H54 (cell line): ENCODE measurements around the gene NDUFAB1.
"Not testable (repeated sequence)": the region's sequence is repeated elsewhere in the genome, so short reads cannot be mapped to it uniquely, and the experiment has no call there.

Source experiments
- DNase-seq: peaks from one replicate; pipeline ENCODE4 v3.0.0; 2011; ENCODE audit warnings: low spot score, mixed read lengths; ENCODE audit not compliant: insufficient read length
- FAIRE-seq: peaks from 3 replicates; lab custom pipeline; 2011; peaks lifted over from hg19 to GRCh38; lab: Jason Lieb, UNC
- POLR2A ChIP-seq: IDR thresholded peaks from 2 replicates; pipeline ENCODE4 v1.6.1; 2011; ENCODE audit warnings: low read depth, mild to moderate bottlenecking, low read length

The NDUFAB1 gene

DNA sequence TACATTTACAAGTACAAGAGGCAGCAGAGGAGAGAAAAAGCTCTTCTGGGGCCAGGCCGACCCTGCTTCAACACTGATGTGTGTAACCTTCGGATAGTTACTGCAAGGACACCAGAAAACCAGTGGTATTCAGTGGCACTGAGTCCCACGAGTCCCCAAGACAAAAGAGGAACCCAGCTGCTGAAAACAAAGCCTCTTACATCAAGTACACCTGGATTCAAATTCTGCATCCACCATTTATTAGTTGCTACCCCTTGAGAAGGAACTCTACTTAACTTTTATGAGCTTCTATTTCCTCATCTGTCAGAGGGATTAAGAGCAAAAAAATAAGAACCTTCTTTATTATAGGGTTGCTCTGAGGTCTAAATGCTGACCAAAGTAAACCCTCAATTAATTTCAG lies 41.6 kb downstream of the NDUFAB1 start:
- FAIRE-seq (no peak), DNase-seq (no peak)
- no peak for TF ChIP-seq POLR2A

DNA sequence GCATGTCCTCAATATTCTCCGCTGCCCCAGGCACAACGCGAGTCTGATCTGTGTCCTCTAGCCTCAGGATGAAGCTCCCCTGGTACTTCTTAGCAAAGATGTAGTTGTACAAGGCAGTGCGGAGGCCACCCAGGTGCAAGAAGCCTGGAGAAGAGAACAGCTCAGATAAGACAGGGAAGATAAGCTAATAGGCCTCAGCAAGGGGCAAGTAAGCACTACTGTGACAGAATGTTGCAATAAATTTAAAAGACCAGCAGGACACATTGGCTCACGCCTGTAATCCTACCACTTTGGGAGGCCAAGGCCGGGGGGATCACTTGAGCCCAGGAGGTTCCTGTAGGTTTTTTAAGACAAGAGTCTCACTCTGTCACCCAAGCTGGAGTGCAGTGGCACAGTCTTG lies 44.0 kb downstream of the NDUFAB1 start:
- FAIRE-seq (no peak), DNase-seq (no peak)

DNA sequence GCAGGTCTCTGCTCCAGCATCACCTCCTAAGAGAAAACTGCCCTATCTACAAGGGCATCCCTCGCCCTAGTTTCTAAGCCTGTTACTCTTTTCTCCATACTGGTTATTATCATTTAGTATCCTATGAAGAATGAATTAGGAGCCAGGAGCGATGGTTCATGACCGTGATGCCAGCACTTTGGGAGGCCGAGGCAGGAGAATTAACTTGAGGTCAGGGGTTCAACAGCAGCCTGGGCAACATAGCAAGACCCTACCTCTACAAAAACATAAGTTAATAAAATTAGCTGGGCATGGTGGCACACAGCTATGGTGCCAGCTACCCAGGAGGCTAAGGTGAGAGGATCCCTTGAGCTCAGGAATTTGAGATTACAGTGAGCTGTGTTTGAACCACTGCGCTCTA lies 46.2 kb downstream of the NDUFAB1 start:
- no peak for TF ChIP-seq POLR2A
- DNase-seq (no peak), FAIRE-seq (no peak)

More for the DNA sequence above, 44.0 kb downstream of the NDUFAB1 start:
- no peak for TF ChIP-seq POLR2A

DNA sequence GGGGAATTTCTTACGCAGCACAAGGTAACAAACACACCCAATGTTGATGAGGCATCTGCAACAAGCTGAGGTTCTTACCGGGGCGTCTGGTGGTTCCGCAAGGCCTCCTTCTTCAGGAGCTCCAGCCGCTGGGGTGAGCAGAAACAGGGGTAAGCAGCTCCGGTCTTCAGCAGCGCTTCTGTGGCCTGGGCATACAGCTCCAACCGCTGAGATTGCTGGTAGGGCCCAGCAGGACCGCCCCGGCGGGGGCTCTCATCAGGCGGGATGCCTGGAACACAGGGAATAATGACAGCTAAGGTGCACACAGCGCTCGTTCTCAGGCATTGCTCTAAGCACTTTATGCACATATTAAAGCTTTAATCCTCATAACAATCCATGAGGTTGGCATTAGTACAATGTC lies 51.7 kb downstream of the NDUFAB1 start:
- DNase-seq (no peak), FAIRE-seq (no peak)
- no peak for TF ChIP-seq POLR2A

DNA sequence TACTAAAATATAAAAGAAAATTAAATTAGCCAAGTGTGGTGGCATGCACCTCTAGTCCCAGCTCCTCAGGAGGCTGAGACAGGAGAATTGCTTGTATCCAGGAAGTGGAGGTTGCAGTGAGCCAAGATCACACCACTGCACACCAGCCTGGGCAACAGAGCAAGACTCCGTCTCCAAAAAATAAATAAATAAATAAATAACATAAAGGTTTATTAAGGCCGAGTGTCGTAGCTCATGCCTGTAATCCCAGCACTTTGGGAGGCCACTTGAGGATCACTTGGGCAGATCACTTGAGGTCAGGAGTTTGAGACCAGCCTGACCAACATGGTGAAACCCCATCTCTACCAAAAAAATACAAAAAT lies 55.3 kb downstream of the NDUFAB1 start:
- not testable (repeated sequence) for DNase-seq, FAIRE-seq

DNA sequence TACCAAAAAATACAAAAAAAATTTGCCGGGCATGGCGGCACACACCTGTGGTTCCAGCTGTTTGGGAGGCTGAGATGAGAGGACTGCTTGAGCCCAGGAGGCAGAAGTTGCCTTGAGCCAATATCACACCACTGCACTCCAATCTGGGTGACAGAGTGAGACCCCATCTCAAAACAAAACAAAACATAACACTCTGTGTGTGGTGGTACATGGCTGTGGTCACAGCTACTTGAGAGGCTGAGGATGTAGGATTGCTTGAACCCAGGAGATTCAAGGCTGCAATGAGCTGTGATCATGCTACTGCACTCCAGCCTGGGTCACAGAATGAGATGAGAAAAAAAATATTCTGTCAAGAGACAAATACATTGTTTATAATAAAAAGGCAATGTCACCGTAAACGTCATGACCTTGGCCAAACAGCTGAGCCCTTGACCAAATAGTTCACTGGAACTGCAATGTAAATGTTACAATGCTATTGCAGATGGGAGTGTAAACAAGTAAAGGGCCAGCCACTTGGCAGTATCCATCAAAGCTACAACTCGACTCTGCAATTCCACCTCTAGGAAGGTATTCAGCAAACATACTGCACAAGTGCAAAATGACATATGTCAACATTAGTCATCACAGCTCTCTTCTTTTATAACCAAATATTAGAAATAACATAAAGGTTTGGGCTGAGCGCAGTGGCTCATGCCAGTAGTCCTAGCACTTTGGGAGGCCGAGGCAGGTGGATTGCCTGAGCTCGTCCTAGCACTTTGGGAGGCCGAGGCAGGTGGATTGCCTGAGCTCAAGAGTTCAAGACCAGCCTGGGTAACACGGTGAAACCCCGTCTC lies 55.9 kb downstream of the NDUFAB1 start:
- no peak for FAIRE-seq

DNA sequence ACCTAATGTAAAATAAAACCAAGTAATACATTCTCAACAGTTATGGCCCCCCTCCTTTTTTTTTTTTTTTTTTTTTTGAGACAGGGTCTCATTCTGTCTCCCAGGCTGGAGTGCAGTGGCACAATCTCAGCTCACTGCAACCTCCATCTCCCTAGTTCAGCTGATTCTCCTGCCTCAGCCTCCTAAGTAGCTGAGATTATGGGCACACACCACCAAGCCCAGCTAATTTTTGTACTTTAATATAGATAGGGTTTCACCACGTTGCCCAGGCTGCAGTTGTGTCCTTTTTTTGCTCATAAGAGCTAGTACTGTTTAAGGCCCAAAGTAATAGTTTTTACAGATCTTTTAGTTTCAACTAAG lies 57.2 kb downstream of the NDUFAB1 start:
- FAIRE-seq (no peak), DNase-seq (no peak)
- no peak for TF ChIP-seq POLR2A

More for the DNA sequence above, 55.9 kb downstream of the NDUFAB1 start:
- no peak for TF ChIP-seq POLR2A
- no peak for DNase-seq

DNA sequence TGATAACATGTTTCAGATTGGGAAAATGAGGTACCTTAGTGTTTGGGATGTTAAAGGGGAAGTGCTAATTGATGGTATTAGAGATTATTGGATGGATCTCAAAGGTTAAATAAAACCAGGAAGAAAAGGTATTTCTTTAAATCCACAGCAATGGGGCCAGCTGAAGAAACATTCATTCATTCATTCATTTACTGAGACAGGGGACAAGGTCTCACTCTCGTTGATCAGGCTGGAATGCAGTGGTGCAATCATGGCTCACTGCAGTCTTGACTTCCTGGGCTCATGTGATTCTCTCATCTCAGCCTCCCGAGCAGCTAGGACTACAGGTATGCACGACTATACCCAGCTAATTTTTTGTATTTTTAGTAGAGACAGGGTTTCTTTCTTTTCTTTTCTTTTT lies 58.7 kb downstream of the NDUFAB1 start:
- DNase-seq (no peak), FAIRE-seq (no peak)

DNA sequence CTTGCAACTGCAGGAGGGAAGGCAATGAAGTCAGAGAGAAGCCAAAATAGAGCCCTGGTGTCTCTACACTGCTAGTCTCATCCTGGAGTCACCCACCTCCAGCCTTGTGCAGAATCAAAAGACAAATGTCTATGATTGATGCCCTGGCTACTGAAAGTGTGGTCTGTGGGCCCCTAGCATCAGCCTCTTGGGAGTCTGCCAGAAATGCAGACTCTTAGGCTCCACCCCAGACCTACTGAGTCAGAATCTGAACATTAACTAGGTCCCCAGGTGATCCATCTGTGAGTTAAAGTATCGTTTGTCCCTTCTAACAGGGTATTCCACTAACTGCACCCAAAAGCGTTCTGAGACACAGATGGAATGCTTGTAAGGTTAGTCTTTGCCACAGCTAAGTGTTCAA lies 60.2 kb downstream of the NDUFAB1 start:
- no peak for TF ChIP-seq POLR2A
- no peak for FAIRE-seq
- no peak for DNase-seq

More for the DNA sequence above, 58.7 kb downstream of the NDUFAB1 start:
- TF ChIP-seq POLR2A = no peak

DNA sequence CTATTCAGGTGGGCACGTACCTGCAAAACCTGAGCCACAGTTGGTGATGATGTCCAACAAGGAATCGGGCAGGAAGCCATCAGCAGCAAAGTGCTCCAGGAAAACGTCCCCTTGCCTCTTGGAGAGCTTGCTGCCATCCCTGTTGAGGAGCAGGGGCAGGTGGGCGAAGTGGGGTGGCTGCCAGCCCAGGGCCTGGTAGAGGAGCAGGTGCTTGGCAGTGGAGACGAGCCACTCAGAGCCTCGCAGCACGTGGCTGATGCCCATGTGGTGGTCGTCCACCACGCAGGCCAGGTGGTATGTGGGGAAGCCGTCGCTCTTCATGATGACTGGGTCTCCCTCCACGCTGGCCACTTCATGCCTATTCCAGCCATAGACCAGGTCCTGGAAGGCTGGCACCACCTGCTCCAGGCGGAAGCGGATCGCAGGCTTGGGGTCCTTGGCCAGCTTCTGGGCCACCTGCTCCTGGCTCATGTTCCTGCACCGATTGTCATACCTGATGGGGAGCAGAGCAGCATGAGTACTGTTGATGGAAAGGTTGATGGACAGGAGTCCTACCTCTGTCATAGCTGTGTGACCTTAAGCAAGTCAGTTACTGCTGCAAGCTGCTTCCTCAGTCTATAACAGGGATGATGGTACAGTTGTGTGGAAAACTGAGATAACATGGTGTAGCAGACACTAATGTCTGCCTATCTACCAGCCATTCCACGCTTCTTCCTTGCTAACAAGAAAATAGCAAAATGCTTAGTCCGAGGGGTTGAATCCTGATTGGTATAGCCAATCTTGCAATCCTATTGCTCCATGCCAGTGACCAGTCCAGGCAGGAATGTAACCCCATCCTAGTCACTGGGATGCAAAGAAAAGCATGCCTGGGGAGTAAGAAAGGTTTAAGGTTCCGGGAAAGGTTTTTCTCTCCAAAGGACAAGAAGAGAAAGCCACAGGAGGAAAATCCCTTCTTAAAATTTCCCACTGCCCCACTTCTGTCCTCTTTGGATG lies 61.0 kb downstream of the NDUFAB1 start:
- TF ChIP-seq POLR2A = no peak
- FAIRE-seq (no peak), DNase-seq (no peak)

DNA sequence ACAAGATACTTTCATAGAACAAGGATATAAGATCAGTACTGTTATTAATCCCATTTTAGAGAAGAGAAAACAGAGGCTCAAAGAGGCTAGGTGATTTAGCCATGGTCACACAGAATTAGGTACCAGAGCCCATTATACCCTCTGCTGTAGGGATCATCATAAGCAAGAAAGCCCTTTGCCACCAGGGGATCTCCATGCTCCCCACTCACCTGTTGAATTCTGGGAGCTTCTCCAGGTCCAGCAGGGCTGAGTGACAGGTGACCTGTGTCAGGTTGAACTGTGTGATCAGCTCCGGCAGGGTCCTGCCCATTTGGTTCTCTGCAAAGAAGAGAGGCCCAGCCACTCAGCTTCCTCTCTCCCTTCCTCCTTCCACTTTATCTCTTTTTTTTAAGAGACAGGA lies 63.7 kb downstream of the NDUFAB1 start:
- DNase-seq (no peak), FAIRE-seq (no peak)
- no peak for TF ChIP-seq POLR2A
